A549 (cell line): Measurements from ENCODE around the gene LRRC3. TPM values are rescaled to one million over a fixed set of nuclear protein-coding genes. Genes with fewer than 3 reads are reported as not detected.

ENCODE experiments used
- ATAC-seq, 2 experiments: fragments of 200-7000 bp in 1 of 2; fragments of >200 bp in 1 of 2; cut with Nextera tagmentation in 1 of 2; cut with Tn5 transposase in 1 of 2; 3 replicates each; pipeline versions ENCODE4 v1.8.0 to v1.9.1; 2018 to 2020; ENCODE audit warnings: mild to moderate bottlenecking in 1 of 2, moderate library complexity in 1 of 2
- CTCF ChIA-PET: fragments of 300-600 bp; sonication (Branson Sonifier 250); formaldehyde crosslinking; extraction: SDS; loops from one replicate; lab custom pipeline; 2021; ENCODE audit warnings: antibody characterized with exemption, inconsistent platforms; lab: Yijun Ruan, JAX
- POLR2A ChIA-PET: fragments of 350-600 bp; formaldehyde crosslinking; extraction: SDS; loops from one replicate; lab custom pipeline; 2021; ENCODE audit warnings: antibody characterized with exemption, inconsistent platforms; lab: Yijun Ruan, JAX
- DNase-seq, 2 experiments: peaks; one replicate each; pipeline versions ENCODE4 v3.0.0 to v3.0.0-alpha.2; 2011 to 2016; ENCODE audit warnings: low read depth in 1 of 2, low spot score in 1 of 2
- FAIRE-seq: peaks from 2 replicates; lab custom pipeline; 2011; peaks lifted over from hg19 to GRCh38; lab: Jason Lieb, UNC
- H3K27ac ChIP-seq, 2 experiments: fragments of >200 bp; sonication (Bioruptor Twin); formaldehyde crosslinking; 3 replicates each; pipeline ENCODE4 v1.5.1; 2016 to 2017
- H3K4me1 ChIP-seq: fragments of >200 bp; sonication (Bioruptor Twin); formaldehyde crosslinking; 3 replicates; pipeline ENCODE4 v1.6.1; 2016
- H3K4me2 ChIP-seq: fragments of >200 bp; sonication (Bioruptor Twin); formaldehyde crosslinking; 3 replicates; pipeline ENCODE4 v1.6.1; 2016
- H3K4me3 ChIP-seq: fragments of >200 bp; sonication (Bioruptor Twin); formaldehyde crosslinking; 3 replicates; pipeline ENCODE4 v1.5.1; 2016
- H3K9me3 ChIP-seq: fragments of >200 bp; sonication (Bioruptor Twin); formaldehyde crosslinking; 3 replicates; pipeline ENCODE4 v1.6.1; 2016
- ATOH8 ChIP-seq: fragments of 250-450 bp; sonication (Bioruptor Pico); IDR thresholded peaks from 2 replicates; pipeline ENCODE4 v1.5.0; 2020; ENCODE audit warnings: low read depth, mild to moderate bottlenecking, moderate library complexity
- BHLHE40 ChIP-seq: IDR thresholded peaks from 2 replicates; pipeline ENCODE4 v1.6.1; 2012; ENCODE audit warnings: low read depth, low read length, inconsistent platforms
- CHD2 ChIP-seq: fragments of 150-350 bp; IDR thresholded peaks from 2 replicates; pipeline ENCODE4 v1.6.1; 2014; ENCODE audit warnings: low read length; ENCODE audit not compliant: partially characterized antibody
- CHD4 ChIP-seq: fragments of 200-600 bp; sonication (generic); IDR thresholded peaks from 2 replicates; pipeline ENCODE4 v1.6.1; 2016; ENCODE audit warnings: antibody characterized with exemption, mild to moderate bottlenecking, borderline replicate concordance
- CTCF ChIP-seq: fragments of >200 bp; sonication (Bioruptor Twin); formaldehyde crosslinking; IDR thresholded peaks from 3 replicates; pipeline ENCODE4 v1.5.1; 2016
- EHF ChIP-seq: fragments of 250-450 bp; sonication (Bioruptor Pico); IDR thresholded peaks from 2 replicates; pipeline ENCODE4 v1.5.0; 2020; ENCODE audit warnings: mild to moderate bottlenecking
- EP300 ChIP-seq, 2 experiments: fragments of >200 bp; sonication (Bioruptor Twin); formaldehyde crosslinking; IDR thresholded peaks; 2 replicates in 1 of 2; 3 replicates in 1 of 2; pipeline ENCODE4 v1.6.1; 2016 to 2017
- FOXS1 ChIP-seq: fragments of 250-450 bp; sonication (Bioruptor Pico); IDR thresholded peaks from 2 replicates; pipeline ENCODE4 v1.5.0; 2020; ENCODE audit warnings: mild to moderate bottlenecking, moderate library complexity
- GATA3 ChIP-seq: IDR thresholded peaks from 2 replicates; pipeline ENCODE4 v1.6.1; 2012; ENCODE audit warnings: borderline replicate concordance
- HDAC2 ChIP-seq: fragments of 200-600 bp; sonication (generic); IDR thresholded peaks from 2 replicates; pipeline ENCODE4 v1.6.1; 2016
- HOXA7 ChIP-seq: fragments of 250-450 bp; sonication (Bioruptor Pico); IDR thresholded peaks from 2 replicates; pipeline ENCODE4 v1.5.0; 2020; ENCODE audit warnings: mild to moderate bottlenecking, moderate library complexity
- HOXB5 ChIP-seq: fragments of 250-450 bp; sonication (Bioruptor Pico); IDR thresholded peaks from 2 replicates; pipeline ENCODE4 v1.5.0; 2020; ENCODE audit warnings: mild to moderate bottlenecking, moderate library complexity
- JUN ChIP-seq, 2 experiments: fragments of >200 bp; sonication (Bioruptor Twin); formaldehyde crosslinking; IDR thresholded peaks; 2 replicates in 1 of 2; 3 replicates in 1 of 2; pipeline ENCODE4 v1.6.1; 2016 to 2017
- MAFK ChIP-seq: fragments of 450-650 bp; IDR thresholded peaks from 2 replicates; pipeline ENCODE4 v1.6.1; 2014; ENCODE audit not compliant: partially characterized antibody
- NPAS2 ChIP-seq: fragments of 250-450 bp; sonication (Bioruptor Pico); IDR thresholded peaks from 2 replicates; pipeline ENCODE4 v1.8.0; 2022; ENCODE audit warnings: mild to moderate bottlenecking, moderate library complexity, borderline replicate concordance
- POLR2AphosphoS2 ChIP-seq: conservative IDR thresholded peaks from 2 replicates; pipeline ENCODE4 v1.6.1; 2012; ENCODE audit warnings: low read length, improper control_type of control experiment, inconsistent platforms
- REST ChIP-seq: fragments of 200-600 bp; sonication (generic); IDR thresholded peaks from 2 replicates; pipeline ENCODE4 v1.6.1; 2016; ENCODE audit warnings: antibody characterized with exemption, mild to moderate bottlenecking, moderate library complexity
- RFX5 ChIP-seq: fragments of 450-650 bp; IDR thresholded peaks from 2 replicates; pipeline ENCODE4 v1.7.1; 2014; ENCODE audit warnings: antibody characterized with exemption, mild to moderate bottlenecking, moderate library complexity
- SREBF2 ChIP-seq: fragments of 450-650 bp; IDR thresholded peaks from 2 replicates; pipeline ENCODE4 v1.6.1; 2014; ENCODE audit warnings: mild to moderate bottlenecking, moderate library complexity
- TFCP2L1 ChIP-seq: fragments of 250-450 bp; sonication (Bioruptor Pico); IDR thresholded peaks from 2 replicates; pipeline ENCODE4 v1.5.0; 2021; ENCODE audit warnings: mild to moderate bottlenecking
- ZNF302 ChIP-seq: fragments of 250-450 bp; sonication (Bioruptor Pico); IDR thresholded peaks from 2 replicates; pipeline ENCODE4 v1.9.0; 2021; ENCODE audit warnings: inconsistent platforms, mild to moderate bottlenecking, moderate library complexity
- WGBS: methylation state at CpG from one replicate; pipeline ENCODE4 v1.1.6; 2017; ENCODE audit errors: missing lambda C conversion rate; 5-methylcytosine and 5-hydroxymethylcytosine counted together
- polyA plus RNA-seq, 4 experiments: library from polyadenylated mRNA; depleted of rRNA in 3 of 4; stranded (reverse); fragments of >200 nt; fragmentation: RNase III in 1 of 4; extraction: RNeasy Plus Mini Kit Qiagen cat#74134 plus additional on column Dnase treatment in 1 of 4; gene quantifications; 2 replicates in 3 of 4; 3 replicates in 1 of 4; pipeline ENCODE4 v1.2.3, GENCODE V29; 2011 to 2017

Gene LRRC3
- polyA plus RNA-seq, 2 of the 4 experiments (the other 2 are of a cell fraction): 0.59 to 1.1 TPM

DNA sequence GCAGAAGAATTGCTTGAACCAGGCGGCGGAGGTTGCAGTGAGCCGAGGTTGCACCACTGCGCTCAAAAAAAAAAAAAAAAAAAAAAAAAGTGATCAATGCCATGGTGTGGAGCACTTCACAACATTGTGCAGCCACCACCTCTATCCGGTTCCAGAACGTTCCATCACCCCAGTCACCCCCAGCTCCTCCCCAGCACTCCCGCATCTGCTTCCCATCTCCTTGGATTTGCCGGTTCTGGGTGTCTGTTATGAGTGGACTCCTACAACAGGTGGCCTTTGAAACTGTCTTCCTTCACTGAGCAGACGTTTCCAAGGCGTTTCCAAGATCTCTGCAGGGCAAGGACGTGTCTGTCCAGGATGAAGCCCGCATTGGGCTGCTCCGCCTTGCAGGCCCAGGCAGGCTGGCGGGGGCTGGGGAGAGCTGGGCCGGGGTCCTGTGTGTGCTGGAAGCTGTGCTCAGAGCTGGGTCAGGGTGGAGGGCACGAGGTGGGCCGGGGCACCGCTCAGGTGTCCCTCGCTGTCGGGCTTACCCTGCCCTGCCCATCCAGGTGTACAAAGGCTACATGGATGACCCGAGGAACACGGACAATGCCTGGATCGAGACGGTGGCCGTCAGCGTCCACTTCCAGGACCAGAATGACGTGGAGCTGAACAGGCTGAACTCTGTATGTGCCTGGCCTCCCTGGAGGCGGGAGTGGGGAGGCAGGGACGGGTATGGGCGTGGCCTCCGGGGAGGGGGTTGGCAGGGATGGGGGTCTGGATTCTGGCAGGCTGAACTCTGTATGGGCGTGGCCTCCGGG is 14.9 kb upstream of the LRRC3 start:
- FAIRE-seq (no peak), ATAC-seq (no peak), DNase-seq (no peak)
- Histone ChIP-seq H3K4me2 (no peak overlapping the region), H3K4me1 (no peaks in the 10 kb centered on the region), H3K27ac (no peak overlapping the region), H3K4me3 (no peak overlapping the region), H3K9me3 (no peaks in the 10 kb centered on the region)
- TF ChIP-seq HOXB5 (CRISPR knock-in tag): no peak
- no peak for TF ChIP-seq EHF (CRISPR knock-in tag)
- TF ChIP-seq FOXS1 (CRISPR knock-in tag): no peak
- TF ChIP-seq SREBF2: no peak
- TF ChIP-seq JUN (IDR thresholded peaks at IDR 0.05): no peak
- no peak for TF ChIP-seq BHLHE40
- no peak for TF ChIP-seq RFX5
- no peak for TF ChIP-seq HDAC2
- no peak for TF ChIP-seq MAFK
- TF ChIP-seq EP300 (IDR thresholded peaks at IDR 0.05): no peak
- no peak for TF ChIP-seq CHD4
- TF ChIP-seq GATA3: no peak
- TF ChIP-seq ATOH8 (CRISPR knock-in tag): no peak
- TF ChIP-seq CHD2: no peak
- no peak for TF ChIP-seq HOXA7 (CRISPR knock-in tag)
- no peak for TF ChIP-seq REST
- no peak for TF ChIP-seq TFCP2L1
- TF ChIP-seq CTCF: no peak
- no peak for TF ChIP-seq POLR2AphosphoS2
- ChIA-PET CTCF (interaction anchor here (1.2 kb wide), 1 partner anchor 10 kb away, joined by 3 read pairs; no protein-coding TSS in a partner anchor), POLR2A (no interaction called here)
- WGBS: 82% methylated on average over 10 of the region's 33 CpGs

- H3K9me3 ChIP-seq: no peaks in the 10 kb centered on the region
- TF ChIP-seq ZNF302 (CRISPR knock-in tag): no peak
- no peak for TF ChIP-seq NPAS2 (CRISPR knock-in tag)
- TF ChIP-seq HOXB5 (CRISPR knock-in tag): no peak
- no peak overlapping the region for H3K27ac ChIP-seq
- ATAC-seq (no peak), DNase-seq (no peak), FAIRE-seq (no peak)
- no peak overlapping the region for H3K4me3 ChIP-seq
- no peak overlapping the region for H3K4me2 ChIP-seq
- POLR2A ChIA-PET: no interaction called here
- WGBS: 63% methylated on average over 7 of the region's 10 CpGs
- CTCF ChIA-PET: interaction anchor here (0.6 to 1.2 kb wide), 2 partner anchors 10 to 250 kb away, joined by 3 read pairs; no protein-coding TSS in a partner anchor
- H3K4me1 ChIP-seq: no peaks in the 10 kb centered on the region
Measured at GRCh38 chr21:44441041-44441400, 14.3 kb upstream of the LRRC3 start.
